Keratinocyte (primary cell): ENCODE results near the gene ARRDC2. TPM values are rescaled to one million over a fixed set of nuclear protein-coding genes. Genes with fewer than 3 reads are reported as not detected.
A peak's percentile ranks its signal among the peaks of the same experiment; 100 is the strongest.

Experiments used
- DNase-seq: peaks from one replicate; pipeline ENCODE4 v3.0.0-alpha.2; 2011; ENCODE audit warnings: low read depth, missing footprints, low spot score
- FAIRE-seq: peaks from 2 replicates; lab custom pipeline; 2011; peaks lifted over from hg19 to GRCh38; lab: Jason Lieb, UNC
- H2AFZ ChIP-seq: 2 replicates; pipeline ENCODE4 v1.6.0; 2012; ENCODE audit warnings: low read length, control low read depth, inconsistent platforms; ENCODE audit not compliant: control insufficient read depth
- H3K27ac ChIP-seq: 2 replicates; pipeline ENCODE4 v1.5.1; 2011; ENCODE audit warnings: low read length; ENCODE audit not compliant: control insufficient read depth, insufficient read depth
- H3K27me3 ChIP-seq: 3 replicates; pipeline ENCODE4 v1.6.0; 2011; ENCODE audit warnings: low read length; ENCODE audit not compliant: control insufficient read depth, insufficient read depth; ENCODE audit errors: extremely low read depth
- H3K36me3 ChIP-seq, 2 experiments: 2 replicates in 1 of 2; 3 replicates in 1 of 2; pipeline ENCODE4 v1.5.1; 2011; ENCODE audit warnings: low read length in 2 of 2, mild to moderate bottlenecking in 1 of 2; ENCODE audit not compliant: control insufficient read depth in 2 of 2, insufficient read depth in 2 of 2; ENCODE audit errors: extremely low read depth in 1 of 2
- H3K4me1 ChIP-seq: 3 replicates; pipeline ENCODE4 v1.5.1; 2011; ENCODE audit warnings: low read length; ENCODE audit not compliant: control insufficient read depth, insufficient read depth; ENCODE audit errors: extremely low read depth
- H3K4me2 ChIP-seq: 3 replicates; pipeline ENCODE4 v1.6.0; 2011; ENCODE audit warnings: low read depth, low read length; ENCODE audit not compliant: control insufficient read depth, insufficient read depth; ENCODE audit errors: extremely low read depth
- H3K4me3 ChIP-seq, 3 experiments: fragments of 200-600 bp in 1 of 3; sonication (generic) in 1 of 3; 2 replicates in 2 of 3; 3 replicates in 1 of 3; pipeline ENCODE4 v1.5.1; 2011 to 2016; ENCODE audit warnings: low read length in 3 of 3, mild to moderate bottlenecking in 3 of 3, control low read depth in 2 of 3, inconsistent platforms in 1 of 3, low read depth in 1 of 3, mixed read lengths in 1 of 3, mixed run types in 1 of 3, moderate library complexity in 1 of 3; ENCODE audit not compliant: control insufficient read depth in 2 of 3, insufficient read depth in 2 of 3; ENCODE audit errors: extremely low read depth in 1 of 3
- H3K79me2 ChIP-seq: 2 replicates; pipeline ENCODE4 v1.6.0; 2012; ENCODE audit warnings: low read length; ENCODE audit not compliant: control insufficient read depth, insufficient read depth
- H3K9ac ChIP-seq: 3 replicates; pipeline ENCODE4 v1.6.0; 2011; ENCODE audit warnings: low read length; ENCODE audit not compliant: control insufficient read depth, insufficient read depth; ENCODE audit errors: extremely low read depth
- H3K9me1 ChIP-seq: 3 replicates; pipeline ENCODE4 v1.6.0; 2011; ENCODE audit warnings: low read length; ENCODE audit not compliant: control insufficient read depth, insufficient read depth; ENCODE audit errors: extremely low read depth
- H3K9me3 ChIP-seq: 2 replicates; pipeline ENCODE4 v1.5.1; 2012; ENCODE audit warnings: low read depth, low read length; ENCODE audit not compliant: control insufficient read depth
- H4K20me1 ChIP-seq: 3 replicates; pipeline ENCODE4 v1.6.0; 2011; ENCODE audit warnings: low read length; ENCODE audit not compliant: control insufficient read depth, insufficient read depth; ENCODE audit errors: extremely low read depth
- EZH2 ChIP-seq: IDR thresholded peaks from one replicate; pipeline ENCODE4 v1.6.1; 2012; ENCODE audit warnings: inconsistent platforms, mild to moderate bottlenecking, low read length, moderate library complexity
- dilution Hi-C: fragments of 300-500 bp; cut with MboI; formaldehyde crosslinking; loops from one replicate; pipeline ENCODE4 v1.7.0; 2020; ENCODE audit warnings: low sequenced_read_pairs; ENCODE audit not compliant: extremely low pct_ligation_motif_present
- polyA plus RNA-seq, 5 experiments: library from polyadenylated mRNA; depleted of rRNA in 3 of 5; stranded (reverse) in 3 of 5; stranded (forward) in 1 of 5; unstranded in 1 of 5; fragments of >200 nt; gene quantifications; 1 replicate in 1 of 5; 2 replicates in 3 of 5; 3 replicates in 1 of 5; pipeline versions ENCODE4 v1.2.1 to v1.2.3, GENCODE V29; 2011 to 2012; ENCODE audit warnings: missing spikeins in 2 of 5, low read depth in 1 of 5, low replicate concordance in 1 of 5
- TF ChIP-seq, protein P1 (sequence below), 3 experiments: IDR thresholded peaks in 1 of 3; conservative IDR thresholded peaks in 1 of 3; optimal IDR thresholded peaks in 1 of 3; 2 replicates in 2 of 3; 3 replicates in 1 of 3; pipeline versions ENCODE3 to v1.5.1; 2011; ENCODE audit warnings: low read length in 3 of 3, mild to moderate bottlenecking in 3 of 3, moderate library complexity in 2 of 3, control low read depth in 1 of 3, inconsistent platforms in 1 of 3; ENCODE audit not compliant: insufficient read depth in 2 of 3; ENCODE audit errors: extremely low read depth in 1 of 3

The ARRDC2 gene
- polyA plus RNA-seq, 1 donor (not counting 4 experiments of a cell fraction or from before 2014, with no cell fraction given) = 2.4 TPM

DNA sequence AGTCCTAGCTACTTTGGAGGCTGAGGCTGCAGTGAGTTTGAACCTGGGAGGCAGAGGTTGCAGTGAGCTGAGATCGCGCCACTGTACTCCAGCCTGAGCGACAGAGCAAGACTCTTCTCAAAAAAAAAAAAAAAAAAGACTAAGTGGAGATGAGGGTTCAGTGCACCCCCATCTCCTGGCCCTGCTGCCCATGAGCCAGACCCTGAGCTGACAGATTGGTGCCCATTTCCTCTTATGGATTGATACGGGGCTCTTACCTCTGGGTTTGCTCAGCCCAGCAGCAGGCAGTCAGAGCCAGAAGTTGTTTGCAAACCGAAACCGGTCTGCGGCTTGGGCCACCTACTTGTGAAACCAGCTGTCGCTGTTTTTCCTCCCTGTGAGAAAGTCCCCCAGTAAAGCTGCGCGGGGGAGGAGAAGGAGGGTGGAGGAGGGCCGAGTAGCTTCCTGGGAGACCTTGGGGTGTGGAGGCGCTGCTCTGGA is 36.9 kb downstream of the ARRDC2 start:
- Histone ChIP-seq H3K27me3 (peaks cover 4% of the 10 kb centered on the region), H3K4me2 (peak overlapping the region; percentile 83), H3K9ac (peak overlapping the region; percentile 46), H3K9me3 (no peaks in the 10 kb centered on the region), H3K27ac (no peak overlapping the region), H3K36me3 (no peaks in the 10 kb centered on the region), H3K9me1 (no peaks in the 10 kb centered on the region), H3K4me1 (peaks cover 8% of the 10 kb centered on the region), H3K79me2 (no peaks in the 10 kb centered on the region), H3K4me3 (peak overlapping the region in 2 of 3 experiments; percentile 44 to 48), H4K20me1 (no peaks in the 10 kb centered on the region), H2AFZ (peak overlapping the region; percentile 64)
- FAIRE-seq (no peak), DNase-seq (no peak)
- no peak for TF ChIP-seq EZH2
- TF ChIP-seq, protein P1, sequence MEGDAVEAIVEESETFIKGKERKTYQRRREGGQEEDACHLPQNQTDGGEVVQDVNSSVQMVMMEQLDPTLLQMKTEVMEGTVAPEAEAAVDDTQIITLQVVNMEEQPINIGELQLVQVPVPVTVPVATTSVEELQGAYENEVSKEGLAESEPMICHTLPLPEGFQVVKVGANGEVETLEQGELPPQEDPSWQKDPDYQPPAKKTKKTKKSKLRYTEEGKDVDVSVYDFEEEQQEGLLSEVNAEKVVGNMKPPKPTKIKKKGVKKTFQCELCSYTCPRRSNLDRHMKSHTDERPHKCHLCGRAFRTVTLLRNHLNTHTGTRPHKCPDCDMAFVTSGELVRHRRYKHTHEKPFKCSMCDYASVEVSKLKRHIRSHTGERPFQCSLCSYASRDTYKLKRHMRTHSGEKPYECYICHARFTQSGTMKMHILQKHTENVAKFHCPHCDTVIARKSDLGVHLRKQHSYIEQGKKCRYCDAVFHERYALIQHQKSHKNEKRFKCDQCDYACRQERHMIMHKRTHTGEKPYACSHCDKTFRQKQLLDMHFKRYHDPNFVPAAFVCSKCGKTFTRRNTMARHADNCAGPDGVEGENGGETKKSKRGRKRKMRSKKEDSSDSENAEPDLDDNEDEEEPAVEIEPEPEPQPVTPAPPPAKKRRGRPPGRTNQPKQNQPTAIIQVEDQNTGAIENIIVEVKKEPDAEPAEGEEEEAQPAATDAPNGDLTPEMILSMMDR (optimal IDR thresholded peaks at IDR 0.05 in 1 of 3, IDR thresholded peaks at IDR 0.05 in 1 of 3, conservative IDR thresholded peaks at IDR 0.05 in 1 of 3; ENCODE audit: extremely low read depth in 1 of 3, insufficient read depth in 2 of 3, low read length in 3 of 3) = no peak
- dilution Hi-C loops = no loop called here

DNA sequence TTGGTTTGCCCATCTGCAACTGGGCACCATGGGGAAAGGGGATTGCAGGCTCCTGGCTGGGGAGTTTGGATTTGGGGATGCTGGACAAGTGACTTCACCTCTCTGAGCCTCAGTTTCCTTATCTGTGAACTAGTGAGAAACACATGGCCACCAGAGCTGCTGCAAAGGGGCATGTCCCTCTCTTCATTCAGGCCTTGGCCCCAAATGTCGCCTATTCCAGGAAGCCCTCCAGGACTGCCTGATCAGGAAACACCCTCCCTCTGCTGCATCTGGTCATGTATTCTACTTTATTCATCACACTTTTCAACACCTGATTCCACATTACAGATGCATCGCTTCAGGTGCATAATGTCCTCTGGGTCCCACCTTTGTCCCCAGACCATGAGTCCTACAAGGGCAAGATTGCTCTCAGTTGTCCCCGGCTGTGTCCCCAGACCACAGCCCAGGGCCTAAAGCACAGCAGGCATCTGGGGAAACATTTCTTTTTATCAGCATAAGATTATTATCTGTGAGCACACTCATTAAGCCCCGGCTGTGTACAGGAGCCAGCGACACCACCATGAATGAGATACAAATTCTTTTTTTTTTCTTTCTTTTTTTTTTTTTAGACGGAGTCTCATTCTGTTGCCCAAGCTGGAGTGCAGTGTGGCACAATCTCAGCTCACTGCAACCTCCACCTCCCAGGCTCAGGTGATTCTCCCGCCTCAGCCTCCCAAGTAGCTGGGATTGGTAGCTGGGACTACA is 37.5 kb downstream of the ARRDC2 start:
- H3K27me3 ChIP-seq = peaks cover under 1% of the 10 kb centered on the region
- H4K20me1 ChIP-seq = no peaks in the 10 kb centered on the region
- no peak overlapping the region for H3K27ac ChIP-seq
- DNase-seq (no peak), FAIRE-seq (no peak)
- peaks cover 8% of the 10 kb centered on the region for H3K4me1 ChIP-seq
- dilution Hi-C loops = no loop called here
- no peaks in the 10 kb centered on the region for H3K36me3 ChIP-seq
- H3K9me1 ChIP-seq = no peaks in the 10 kb centered on the region
- peak overlapping the region; percentile 64 for H2AFZ ChIP-seq
- peak overlapping the region; percentile 83 for H3K4me2 ChIP-seq
- H3K79me2 ChIP-seq = no peaks in the 10 kb centered on the region
- no peaks in the 10 kb centered on the region for H3K9me3 ChIP-seq
- peak overlapping the region; percentile 46 for H3K9ac ChIP-seq
- peak overlapping the region in 2 of 3 experiments; percentile 44 to 48 for H3K4me3 ChIP-seq
- no peak for TF ChIP-seq EZH2
- TF ChIP-seq, protein P1 (optimal IDR thresholded peaks at IDR 0.05 in 1 of 3, IDR thresholded peaks at IDR 0.05 in 1 of 3, conservative IDR thresholded peaks at IDR 0.05 in 1 of 3; ENCODE audit: extremely low read depth in 1 of 3, insufficient read depth in 2 of 3, low read length in 3 of 3) = no peak
